GM23248 (cell line): ENCODE results near the gene MTRF1L.

Source experiments
- EZH2 ChIP-seq: fragments of 200-600 bp; sonication (generic); IDR thresholded peaks from 2 replicates; pipeline ENCODE4 v1.6.1; 2018; ENCODE audit warnings: antibody characterized with exemption, mild to moderate bottlenecking; ENCODE audit not compliant: insufficient read depth, poor library complexity, severe bottlenecking
- EZH2phosphoT487 ChIP-seq: fragments of 200-600 bp; sonication (generic); IDR thresholded peaks from 2 replicates; pipeline ENCODE4 v1.6.1; 2018; ENCODE audit warnings: antibody characterized with exemption, moderate library complexity, mild to moderate bottlenecking, low read depth; ENCODE audit not compliant: insufficient read depth

DNA sequence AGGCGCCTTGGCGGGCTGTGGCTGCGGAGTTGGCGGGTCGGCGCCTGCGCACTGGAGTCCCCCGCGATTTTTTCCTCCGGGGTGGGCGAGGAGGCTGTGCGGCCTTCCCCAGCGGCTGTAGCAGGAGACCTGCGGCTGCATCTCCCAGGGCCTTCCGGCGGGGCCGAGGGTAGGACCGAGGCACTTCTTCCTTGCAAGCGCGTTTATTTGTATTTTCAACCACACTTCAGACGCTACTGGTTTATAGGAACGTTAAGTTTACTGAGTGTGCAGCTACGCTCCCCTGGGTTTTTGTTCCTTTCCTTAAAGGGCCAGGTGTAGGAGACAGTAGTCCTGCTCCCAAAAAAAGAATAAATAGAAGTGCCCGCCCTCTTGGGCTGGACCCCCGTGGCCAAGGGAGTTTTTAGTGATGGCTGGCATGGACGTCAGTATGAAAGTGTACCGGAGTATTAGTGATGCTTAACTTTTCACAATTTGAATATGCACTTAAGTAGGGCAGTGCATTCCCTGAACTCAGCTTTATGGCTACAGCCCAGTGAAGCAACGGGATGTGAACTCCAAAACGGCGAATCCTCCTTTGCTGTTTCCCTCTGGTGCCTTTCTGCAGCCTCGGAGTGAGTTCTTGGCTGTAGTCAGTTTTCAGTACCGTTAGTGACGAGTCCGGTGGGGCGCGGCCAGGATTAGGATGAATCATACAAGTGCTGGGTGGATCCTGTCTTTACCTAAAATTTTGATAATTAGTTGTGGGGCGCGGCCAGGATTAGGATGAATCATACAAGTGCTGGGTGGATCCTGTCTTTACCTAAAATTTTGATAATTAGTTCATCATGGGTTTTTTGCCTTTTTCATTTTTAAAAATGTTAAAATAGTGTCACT, 18.6 kb downstream of the MTRF1L start:
- no peak for TF ChIP-seq EZH2
- TF ChIP-seq EZH2phosphoT487: no peak
